Left ventricle myocardium inferior (tissue), 1 donor: ENCODE results near the gene PEX14. TPM values are rescaled to one million over a fixed set of nuclear protein-coding genes. Genes with fewer than 3 reads are reported as not detected.

Source experiments
- DNase-seq: peaks from one replicate; pipeline ENCODE4 v3.0.0-alpha.2; 2020
- H3K27ac ChIP-seq: fragments of 200-600 bp; replicated peaks from 2 replicates; pipeline ENCODE4 v1.8.0; 2021
- H3K27me3 ChIP-seq: fragments of 200-600 bp; 2 replicates; pipeline ENCODE4 v1.8.0; 2021; ENCODE audit warnings: low read depth
- H3K36me3 ChIP-seq: fragments of 200-600 bp; 2 replicates; pipeline ENCODE4 v1.8.0; 2021
- H3K4me1 ChIP-seq: fragments of 200-600 bp; 2 replicates; pipeline ENCODE4 v1.8.0; 2021
- H3K4me3 ChIP-seq: fragments of 200-600 bp; 2 replicates; pipeline ENCODE4 v1.8.0; 2021; ENCODE audit warnings: mild to moderate bottlenecking, moderate library complexity
- H3K9me3 ChIP-seq: fragments of 200-600 bp; replicated peaks from 2 replicates; pipeline ENCODE4 v1.8.0; 2021
- intact Hi-C: fragments of 100-400 bp; cut with micrococcal nuclease; formaldehyde crosslinking; loops from one replicate; pipeline ENCODE4 v1.11.0; 2022
- total RNA-seq: library from RNA; stranded (reverse); fragmentation: NEBNext Ultra II Directional; extraction: Animal tissue kit (Norgen Biotek cat#: 25700); gene quantifications from one replicate; pipeline ENCODE4 v1.2.1, GENCODE V29; 2021
- TF ChIP-seq, protein P1 (sequence below): fragments of 200-600 bp; IDR thresholded peaks from 2 replicates; pipeline ENCODE4 v1.8.0; 2021; ENCODE audit warnings: antibody characterized with exemption, mild to moderate bottlenecking, borderline replicate concordance
- donor health status: DM: no; HTN: yes; CAD: no; lungs with severe emphysema.

The PEX14 gene
- total RNA-seq, 1 donor from 2014 or later: 20.8 TPM

GRCh38 chr1:10517677-10517982 lies 42.9 kb downstream of the PEX14 start:
- no peaks in the 10 kb centered on the region for H3K36me3 ChIP-seq
- no peak for DNase-seq
- TF ChIP-seq, protein P1, sequence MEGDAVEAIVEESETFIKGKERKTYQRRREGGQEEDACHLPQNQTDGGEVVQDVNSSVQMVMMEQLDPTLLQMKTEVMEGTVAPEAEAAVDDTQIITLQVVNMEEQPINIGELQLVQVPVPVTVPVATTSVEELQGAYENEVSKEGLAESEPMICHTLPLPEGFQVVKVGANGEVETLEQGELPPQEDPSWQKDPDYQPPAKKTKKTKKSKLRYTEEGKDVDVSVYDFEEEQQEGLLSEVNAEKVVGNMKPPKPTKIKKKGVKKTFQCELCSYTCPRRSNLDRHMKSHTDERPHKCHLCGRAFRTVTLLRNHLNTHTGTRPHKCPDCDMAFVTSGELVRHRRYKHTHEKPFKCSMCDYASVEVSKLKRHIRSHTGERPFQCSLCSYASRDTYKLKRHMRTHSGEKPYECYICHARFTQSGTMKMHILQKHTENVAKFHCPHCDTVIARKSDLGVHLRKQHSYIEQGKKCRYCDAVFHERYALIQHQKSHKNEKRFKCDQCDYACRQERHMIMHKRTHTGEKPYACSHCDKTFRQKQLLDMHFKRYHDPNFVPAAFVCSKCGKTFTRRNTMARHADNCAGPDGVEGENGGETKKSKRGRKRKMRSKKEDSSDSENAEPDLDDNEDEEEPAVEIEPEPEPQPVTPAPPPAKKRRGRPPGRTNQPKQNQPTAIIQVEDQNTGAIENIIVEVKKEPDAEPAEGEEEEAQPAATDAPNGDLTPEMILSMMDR: no peak
- no peak overlapping the region for H3K27ac ChIP-seq
- intact Hi-C loops: no loop called here
- no peak overlapping the region for H3K4me3 ChIP-seq
- no peaks in the 10 kb centered on the region for H3K27me3 ChIP-seq
- H3K4me1 ChIP-seq: peaks cover 53% of the 10 kb centered on the region
- no peaks in the 10 kb centered on the region for H3K9me3 ChIP-seq

DNA sequence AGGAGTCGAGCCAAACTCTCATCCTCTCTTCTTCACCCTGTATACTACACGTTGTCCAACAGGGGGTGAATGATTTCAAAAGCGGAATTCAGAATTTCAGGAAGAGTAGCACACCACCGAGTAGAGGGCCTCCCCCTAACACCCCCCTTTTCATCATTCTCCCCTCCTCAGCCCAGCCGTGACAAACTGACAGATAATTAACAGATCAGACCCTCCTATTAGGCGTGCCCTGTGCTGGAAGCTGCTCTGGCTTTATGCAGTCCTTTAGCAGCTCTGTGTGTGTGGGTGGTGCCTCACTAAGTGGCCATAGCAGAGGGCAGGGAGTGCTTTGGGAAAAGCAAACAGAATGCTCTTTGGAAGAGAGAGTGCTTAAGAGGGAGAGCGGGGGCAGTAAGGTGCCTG lies 44.3 kb downstream of the PEX14 start:
- H3K4me1 ChIP-seq: peaks cover 55% of the 10 kb centered on the region
- H3K4me3 ChIP-seq: no peak overlapping the region
- TF ChIP-seq, protein P1: no peak
- no peaks in the 10 kb centered on the region for H3K27me3 ChIP-seq
- intact Hi-C loops: no loop called here
- no peak for DNase-seq
- H3K27ac ChIP-seq: no peak overlapping the region
- H3K9me3 ChIP-seq: no peaks in the 10 kb centered on the region
- H3K36me3 ChIP-seq: no peaks in the 10 kb centered on the region

DNA sequence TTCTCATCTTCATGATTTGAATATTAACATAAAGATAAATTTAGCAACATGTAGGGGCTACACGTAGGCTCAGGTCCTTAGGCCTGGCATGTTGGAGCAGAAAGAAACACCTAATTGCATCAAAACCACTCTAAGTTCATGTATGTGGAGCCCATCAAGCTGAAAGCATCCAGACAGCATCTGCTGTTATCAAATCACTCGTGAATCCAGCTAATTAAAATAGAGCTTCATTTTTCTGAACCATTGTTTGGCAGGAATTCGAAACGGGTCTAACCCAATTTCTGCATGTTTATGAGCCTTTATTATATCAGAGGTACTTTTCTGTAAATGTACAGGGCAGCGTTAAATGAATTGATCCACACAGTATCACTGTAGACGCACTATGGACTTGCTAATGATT lies 45.7 kb downstream of the PEX14 start:
- intact Hi-C loops: no loop called here
- Histone ChIP-seq H3K36me3 (no peaks in the 10 kb centered on the region), H3K4me3 (no peak overlapping the region), H3K9me3 (no peaks in the 10 kb centered on the region), H3K27me3 (no peaks in the 10 kb centered on the region), H3K4me1 (peaks cover 46% of the 10 kb centered on the region), H3K27ac (no peak overlapping the region)
- no peak for DNase-seq
- TF ChIP-seq, protein P1: no peak

DNA sequence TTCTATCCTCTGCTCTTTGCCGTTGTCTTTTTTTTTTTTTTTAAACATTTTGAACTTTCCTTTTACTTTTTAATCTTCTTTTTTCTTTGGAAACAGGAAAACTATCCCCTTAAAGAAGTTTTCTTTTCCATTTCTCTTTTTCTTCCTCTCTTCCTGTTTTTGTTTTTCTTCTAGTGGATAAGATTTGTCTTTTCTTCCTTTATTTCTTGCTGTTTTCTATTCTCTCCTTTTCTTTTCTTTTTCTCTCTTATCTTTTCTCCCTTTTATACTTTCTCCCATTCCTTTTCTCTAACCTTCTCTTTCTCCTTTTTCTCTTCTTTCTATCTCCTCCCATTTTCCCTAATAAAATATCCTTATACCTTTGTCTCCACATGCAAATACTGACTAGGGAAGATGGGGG lies 46.2 kb downstream of the PEX14 start:
- Histone ChIP-seq H3K9me3 (no peaks in the 10 kb centered on the region), H3K27ac (no peak overlapping the region), H3K27me3 (no peaks in the 10 kb centered on the region), H3K4me3 (no peak overlapping the region), H3K4me1 (peaks cover 43% of the 10 kb centered on the region), H3K36me3 (no peaks in the 10 kb centered on the region)
- intact Hi-C loops: no loop called here
- TF ChIP-seq, protein P1: no peak
- DNase-seq: no peak

GRCh38 chr1:10521537-10522157 lies 46.9 kb downstream of the PEX14 start:
- DNase-seq: no peak
- H3K4me1 ChIP-seq: peaks cover 36% of the 10 kb centered on the region
- no peak overlapping the region for H3K4me3 ChIP-seq
- no peaks in the 10 kb centered on the region for H3K27me3 ChIP-seq
- H3K27ac ChIP-seq: no peak overlapping the region
- intact Hi-C loops: no loop called here
- H3K36me3 ChIP-seq: no peaks in the 10 kb centered on the region
- no peaks in the 10 kb centered on the region for H3K9me3 ChIP-seq
- TF ChIP-seq, protein P1: no peak
